ENCODE measurements around the gene B3GAT2. TPM values are rescaled to one million over a fixed set of nuclear protein-coding genes. Genes with fewer than 3 reads are reported as not detected.

The B3GAT2 gene
- total RNA-seq, 2 donors from 2014 or later, result not detected

DNA sequence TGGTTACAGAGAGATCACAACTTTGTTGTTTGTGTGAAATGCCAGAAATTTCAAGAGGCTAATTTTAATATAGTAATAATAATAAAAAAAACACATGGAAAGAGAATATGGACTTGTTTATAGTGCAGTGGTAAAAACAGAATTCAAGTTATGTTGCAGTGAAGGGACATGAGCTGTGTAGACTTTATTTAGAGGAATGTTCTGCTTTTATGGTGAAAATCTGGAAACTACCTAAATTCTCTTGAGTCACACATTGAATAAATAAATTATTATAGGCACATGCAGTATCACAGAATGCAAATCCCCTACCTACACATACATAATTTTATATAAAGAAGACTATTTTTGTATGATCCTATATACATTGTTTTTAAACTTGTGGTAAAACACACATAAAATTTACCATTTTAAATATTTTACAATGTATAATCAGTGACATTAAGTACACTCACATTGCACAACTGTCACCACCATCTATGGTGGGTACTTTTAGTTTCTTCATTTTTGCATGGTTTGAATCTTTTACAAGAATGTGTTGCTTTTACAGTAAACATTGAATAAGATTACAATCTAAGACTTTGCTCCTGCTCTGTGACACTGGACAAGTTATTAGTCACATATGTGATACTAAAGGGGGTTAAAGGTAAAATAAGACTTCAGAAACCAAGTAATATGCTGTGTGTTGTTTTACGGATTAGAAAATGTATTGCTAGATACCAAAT lies 107.4 kb downstream of the B3GAT2 start:
- WGBS, 2 donors, result 70 to 89% methylated on average over 1 of the region's 1 CpG
- Histone ChIP-seq H3K4me1 (peaks cover 4% of the 10 kb centered on the region), H3K36me3 (replicated peaks in 1 of 2; ENCODE audit: insufficient read depth in 1 of 2, low read depth in 2 of 2) (no peaks in the 10 kb centered on the region), H3K27me3 (no peaks in the 10 kb centered on the region), H3K4me3 (no peak overlapping the region), H3K27ac (no peak overlapping the region), H3K9me3 (no peaks in the 10 kb centered on the region)
- ATAC-seq (no peak), DNase-seq (no peak)
- intact Hi-C loops (cut with DNase I), result no loop called here
- TF ChIP-seq, protein P1, sequence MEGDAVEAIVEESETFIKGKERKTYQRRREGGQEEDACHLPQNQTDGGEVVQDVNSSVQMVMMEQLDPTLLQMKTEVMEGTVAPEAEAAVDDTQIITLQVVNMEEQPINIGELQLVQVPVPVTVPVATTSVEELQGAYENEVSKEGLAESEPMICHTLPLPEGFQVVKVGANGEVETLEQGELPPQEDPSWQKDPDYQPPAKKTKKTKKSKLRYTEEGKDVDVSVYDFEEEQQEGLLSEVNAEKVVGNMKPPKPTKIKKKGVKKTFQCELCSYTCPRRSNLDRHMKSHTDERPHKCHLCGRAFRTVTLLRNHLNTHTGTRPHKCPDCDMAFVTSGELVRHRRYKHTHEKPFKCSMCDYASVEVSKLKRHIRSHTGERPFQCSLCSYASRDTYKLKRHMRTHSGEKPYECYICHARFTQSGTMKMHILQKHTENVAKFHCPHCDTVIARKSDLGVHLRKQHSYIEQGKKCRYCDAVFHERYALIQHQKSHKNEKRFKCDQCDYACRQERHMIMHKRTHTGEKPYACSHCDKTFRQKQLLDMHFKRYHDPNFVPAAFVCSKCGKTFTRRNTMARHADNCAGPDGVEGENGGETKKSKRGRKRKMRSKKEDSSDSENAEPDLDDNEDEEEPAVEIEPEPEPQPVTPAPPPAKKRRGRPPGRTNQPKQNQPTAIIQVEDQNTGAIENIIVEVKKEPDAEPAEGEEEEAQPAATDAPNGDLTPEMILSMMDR (IDR thresholded peaks at IDR 0.05), result no peak
- no peak for TF ChIP-seq POLR2A (IDR thresholded peaks at IDR 0.05)

DNA sequence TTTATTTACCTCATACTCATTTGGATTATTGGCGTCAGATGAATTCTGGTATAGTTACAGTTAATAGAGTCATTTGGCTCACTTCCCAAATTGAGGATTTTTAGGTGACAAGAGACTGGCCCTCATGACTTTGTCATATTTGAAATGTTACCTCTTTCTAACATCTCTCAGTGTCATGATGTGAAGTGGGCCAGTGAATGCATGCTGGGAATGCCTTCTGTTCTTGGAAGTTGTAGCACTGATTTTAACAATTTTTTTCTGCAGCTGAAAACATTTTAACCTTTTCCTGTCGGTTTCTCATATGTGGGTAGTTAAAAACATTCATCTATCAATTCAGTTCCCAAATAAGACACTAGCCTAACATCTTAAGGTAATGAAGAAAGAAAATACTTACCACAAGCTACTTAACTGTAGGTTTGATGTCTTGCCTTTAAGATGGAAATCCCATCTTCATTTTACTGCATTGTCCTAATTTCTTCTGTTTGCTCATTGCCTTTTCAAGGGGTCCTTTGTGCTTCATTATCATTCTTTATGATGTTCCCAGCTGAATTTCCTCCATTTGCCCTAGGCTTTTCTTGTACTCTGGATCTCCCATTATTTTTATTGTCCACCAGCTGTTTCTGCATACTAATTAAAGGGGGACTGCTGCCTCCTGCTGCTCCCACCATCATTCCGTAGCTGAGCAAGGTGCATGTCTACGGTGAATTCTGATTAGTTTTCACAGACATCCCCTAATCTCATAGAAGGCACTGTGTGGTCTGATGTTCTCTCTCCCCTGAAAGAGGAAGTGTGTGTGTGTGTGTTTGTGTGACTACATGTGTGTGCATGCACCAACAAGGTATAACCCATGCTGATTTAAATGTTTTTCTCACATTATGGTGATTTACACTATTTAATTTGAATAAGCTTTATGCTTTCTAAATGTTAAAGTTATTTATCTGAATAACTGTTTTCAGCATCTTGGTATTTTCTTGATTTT lies 109.5 kb downstream of the B3GAT2 start:
- intact Hi-C loops (cut with DNase I), result no loop called here
- Histone ChIP-seq H3K27me3 (no peaks in the 10 kb centered on the region), H3K4me1 (peaks cover 4% of the 10 kb centered on the region), H3K36me3 (replicated peaks in 1 of 2; ENCODE audit: insufficient read depth in 1 of 2, low read depth in 2 of 2) (no peaks in the 10 kb centered on the region), H3K9me3 (no peaks in the 10 kb centered on the region), H3K4me3 (no peak overlapping the region), H3K27ac (no peak overlapping the region)
- 93 to 96% methylated on average over 4 of the region's 4 CpGs for WGBS, 2 donors
- no peak for TF ChIP-seq POLR2A (IDR thresholded peaks at IDR 0.05)
- TF ChIP-seq, protein P1 (IDR thresholded peaks at IDR 0.05), result no peak
- no peak for ATAC-seq
- DNase-seq, result no peak

DNA sequence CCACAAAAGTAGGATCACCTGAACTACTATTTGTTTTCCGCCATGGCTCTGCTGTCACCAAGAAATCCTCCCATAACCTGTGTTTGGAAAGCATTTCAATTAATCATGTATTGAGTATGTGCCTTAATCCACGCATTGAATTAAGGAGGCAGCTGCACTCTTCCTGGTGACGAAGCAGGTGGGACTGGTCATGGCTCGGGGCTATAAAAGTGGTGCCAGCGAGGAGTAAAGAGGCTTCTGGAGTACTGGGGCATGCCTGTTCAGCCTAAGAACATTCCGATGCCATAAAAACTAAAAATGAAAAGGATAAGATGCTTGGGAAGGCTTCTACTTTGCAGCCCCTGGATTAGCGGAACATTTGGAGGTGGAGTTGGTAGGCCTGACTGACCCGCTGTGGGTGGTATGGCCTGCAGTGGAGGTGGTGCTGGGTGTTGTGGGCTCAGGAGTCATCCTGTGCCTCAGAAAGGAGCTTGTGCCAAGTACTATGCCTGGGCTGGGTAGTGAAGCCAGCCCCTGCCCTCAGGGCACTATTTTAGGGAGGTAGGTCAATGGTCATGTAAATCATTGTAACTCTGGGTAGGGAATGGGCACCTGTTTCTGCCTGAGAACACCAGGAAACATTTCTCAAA lies 110.5 kb downstream of the B3GAT2 start:
- H3K27ac ChIP-seq, result no peak overlapping the region
- no peaks in the 10 kb centered on the region for H3K9me3 ChIP-seq
- no peak for DNase-seq
- H3K4me1 ChIP-seq, result peaks cover 4% of the 10 kb centered on the region
- TF ChIP-seq, protein P1 (IDR thresholded peaks at IDR 0.05), result no peak
- TF ChIP-seq POLR2A (IDR thresholded peaks at IDR 0.05), result no peak
- no peak for ATAC-seq
- H3K4me3 ChIP-seq, result no peak overlapping the region
- WGBS, 2 donors, result 97% methylated on average over 8 of the region's 8 CpGs
- no peaks in the 10 kb centered on the region for H3K36me3 ChIP-seq (replicated peaks in 1 of 2; ENCODE audit: insufficient read depth in 1 of 2, low read depth in 2 of 2)
- no peaks in the 10 kb centered on the region for H3K27me3 ChIP-seq
- intact Hi-C loops (cut with DNase I), result no loop called here

DNA sequence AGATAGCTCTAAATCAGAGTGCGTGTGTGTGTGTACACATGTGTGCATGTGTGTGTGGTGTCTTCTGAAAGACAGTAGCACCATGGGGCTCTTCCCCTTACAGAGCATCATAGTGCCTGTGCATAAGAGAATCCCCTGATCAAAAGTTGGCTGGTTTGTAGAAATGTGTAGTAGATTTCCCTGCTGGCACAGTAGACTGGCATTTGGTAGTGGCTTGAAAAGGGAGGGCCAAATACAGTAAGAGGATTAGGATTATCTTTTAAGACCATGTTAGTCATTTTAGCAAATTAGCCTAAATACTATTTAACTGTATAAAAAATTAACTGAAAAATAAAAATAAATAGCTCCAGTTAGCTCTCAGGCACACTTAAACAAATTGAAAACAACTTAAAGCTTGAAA lies 112.6 kb downstream of the B3GAT2 start:
- DNase-seq (no peak), ATAC-seq (no peak)
- no peaks in the 10 kb centered on the region for H3K36me3 ChIP-seq (replicated peaks in 1 of 2; ENCODE audit: insufficient read depth in 1 of 2, low read depth in 2 of 2)
- H3K27me3 ChIP-seq, result no peaks in the 10 kb centered on the region
- no peaks in the 10 kb centered on the region for H3K9me3 ChIP-seq
- no peak overlapping the region for H3K27ac ChIP-seq
- TF ChIP-seq, protein P1 (IDR thresholded peaks at IDR 0.05), result no peak
- TF ChIP-seq POLR2A (IDR thresholded peaks at IDR 0.05), result no peak
- H3K4me1 ChIP-seq, result no peaks in the 10 kb centered on the region
- intact Hi-C loops (cut with DNase I), result no loop called here
- 100% methylated on average over 1 of the region's 1 CpG for WGBS, 2 donors
- H3K4me3 ChIP-seq, result no peak overlapping the region
